Lower leg skin (tissue), 3 donors: ENCODE results near the gene FEZ2.

Experiments
- POLR2A ChIP-seq, 2 donors: fragments of 450-650 bp; IDR thresholded peaks; one replicate each; pipeline ENCODE4 v1.6.1; 2016 to 2017; ENCODE audit warnings: antibody characterized with exemption in 2 of 2, mild to moderate bottlenecking in 1 of 2, moderate library complexity in 1 of 2
- TF ChIP-seq, protein P1 (sequence below), 3 donors: fragments of 450-650 bp; IDR thresholded peaks; one replicate each; pipeline ENCODE4 v1.5.1; 2016; ENCODE audit warnings: antibody characterized with exemption in 3 of 3, mild to moderate bottlenecking in 3 of 3, moderate library complexity in 2 of 3

DNA sequence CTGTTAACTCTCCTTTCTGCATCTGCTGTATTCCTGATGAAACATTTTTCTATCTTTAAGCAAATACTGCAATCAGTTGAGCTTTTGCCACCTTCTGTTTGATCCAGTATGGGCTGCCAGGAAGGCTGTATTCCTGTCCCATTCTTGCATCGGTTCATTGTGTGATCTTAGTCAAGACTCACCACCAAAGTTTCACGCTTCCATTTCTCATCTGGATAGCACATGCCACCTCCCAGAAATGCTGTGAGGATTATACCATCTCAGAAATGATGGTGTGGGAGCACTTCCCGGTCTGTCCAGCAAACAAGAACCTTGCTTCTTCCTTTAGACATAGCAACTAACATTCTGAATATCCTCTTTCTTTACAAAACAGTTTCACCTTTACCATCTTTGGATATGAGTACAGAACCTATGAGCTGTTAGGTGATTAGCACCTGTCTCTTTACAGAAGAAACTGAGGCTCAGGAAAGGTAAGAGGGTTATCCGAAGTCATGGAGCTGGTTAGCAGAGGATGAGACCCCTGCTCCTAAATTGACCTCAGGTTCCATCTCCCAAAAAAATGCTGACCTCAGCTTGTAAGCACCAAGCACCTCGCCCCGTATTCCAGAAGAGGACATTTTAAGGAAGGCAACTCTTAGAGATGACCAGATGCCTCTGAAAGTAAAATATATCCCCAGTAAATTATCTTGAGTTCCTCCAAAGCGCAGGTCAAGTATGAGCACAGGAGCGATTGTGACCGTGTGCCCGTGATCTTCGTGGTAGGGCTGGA, 56.8 kb downstream of the FEZ2 start:
- TF ChIP-seq, protein P1, sequence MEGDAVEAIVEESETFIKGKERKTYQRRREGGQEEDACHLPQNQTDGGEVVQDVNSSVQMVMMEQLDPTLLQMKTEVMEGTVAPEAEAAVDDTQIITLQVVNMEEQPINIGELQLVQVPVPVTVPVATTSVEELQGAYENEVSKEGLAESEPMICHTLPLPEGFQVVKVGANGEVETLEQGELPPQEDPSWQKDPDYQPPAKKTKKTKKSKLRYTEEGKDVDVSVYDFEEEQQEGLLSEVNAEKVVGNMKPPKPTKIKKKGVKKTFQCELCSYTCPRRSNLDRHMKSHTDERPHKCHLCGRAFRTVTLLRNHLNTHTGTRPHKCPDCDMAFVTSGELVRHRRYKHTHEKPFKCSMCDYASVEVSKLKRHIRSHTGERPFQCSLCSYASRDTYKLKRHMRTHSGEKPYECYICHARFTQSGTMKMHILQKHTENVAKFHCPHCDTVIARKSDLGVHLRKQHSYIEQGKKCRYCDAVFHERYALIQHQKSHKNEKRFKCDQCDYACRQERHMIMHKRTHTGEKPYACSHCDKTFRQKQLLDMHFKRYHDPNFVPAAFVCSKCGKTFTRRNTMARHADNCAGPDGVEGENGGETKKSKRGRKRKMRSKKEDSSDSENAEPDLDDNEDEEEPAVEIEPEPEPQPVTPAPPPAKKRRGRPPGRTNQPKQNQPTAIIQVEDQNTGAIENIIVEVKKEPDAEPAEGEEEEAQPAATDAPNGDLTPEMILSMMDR (IDR thresholded peaks at IDR 0.05) = no peak
- TF ChIP-seq POLR2A (IDR thresholded peaks at IDR 0.05) = no peak
